Right renal pelvis (tissue), 4 donors: ENCODE measurements around the gene SNAPC4. TPM values are rescaled to one million over a fixed set of nuclear protein-coding genes. Genes with fewer than 3 reads are reported as not detected.
"Not testable (repeated sequence)": the region's sequence is repeated elsewhere in the genome, so short reads cannot be mapped to it uniquely, and the experiment has no call there.

Experiments
- DNase-seq, 4 donors: peaks; one replicate each; pipeline ENCODE4 v3.0.0-alpha.2; 2013; ENCODE audit warnings: low read depth in 4 of 4, low spot score in 3 of 4, missing footprints in 1 of 4
- polyA plus RNA-seq, 4 donors: library from polyadenylated mRNA; unstranded; fragments of 120-200 nt; gene quantifications; one replicate each; pipeline ENCODE4 v1.2.1, GENCODE V29; 2013; ENCODE audit not compliant: insufficient read length in 4 of 4

Gene SNAPC4
- polyA plus RNA-seq, 4 donors = 10.6 to 12.9 (median 10.8) TPM

GRCh38 chr9:136412962-136413361, 13.0 kb upstream of the SNAPC4 start:
- DNase-seq = no peak

- no peak for DNase-seq
These were observed 11.4 kb upstream of the SNAPC4 start for GRCh38 chr9:136411378-136411777.

GRCh38 chr9:136410500-136411287, 10.7 kb upstream of the SNAPC4 start, which contains the start of the genes ENTR1 and PMPCA:
Gene ENTR1 (minus strand): TSS chr9:136410614. CDS start chr9:136410397, 217 bp downstream.
Gene PMPCA (plus strand): TSS chr9:136410658. CDS start chr9:136410669, 11 bp downstream.
- peak; percentile 72 to 82 (median 79) for DNase-seq

- no peak for DNase-seq
These were observed 9.8 kb upstream of the SNAPC4 start for GRCh38 chr9:136409557-136410455.

- DNase-seq = no peak
These were observed 7.9 kb upstream of the SNAPC4 start for GRCh38 chr9:136407911-136408310.

GRCh38 chr9:136407061-136407460, 7.1 kb upstream of the SNAPC4 start:
- DNase-seq = not testable (repeated sequence)

GRCh38 chr9:136405904-136406303, 5.9 kb upstream of the SNAPC4 start:
- not testable (repeated sequence) for DNase-seq

- no peak for DNase-seq
These were observed 5.5 kb upstream of the SNAPC4 start for GRCh38 chr9:136405481-136405880.

GRCh38 chr9:136404801-136405136, 4.8 kb upstream of the SNAPC4 start:
- DNase-seq = no peak

GRCh38 chr9:136403915-136404800, 4.2 kb upstream of the SNAPC4 start:
- DNase-seq = no peak

- DNase-seq = no peak
These were observed 3.6 kb upstream of the SNAPC4 start for GRCh38 chr9:136403538-136403914.

GRCh38 chr9:136402067-136402466, 2.1 kb upstream of the SNAPC4 start:
- DNase-seq = no peak

- DNase-seq = no peak
These were observed 1.4 kb upstream of the SNAPC4 start for GRCh38 chr9:136401173-136401922.

- DNase-seq = no peak
These were observed 563 bp downstream of the SNAPC4 start for GRCh38 chr9:136399176-136400037.

GRCh38 chr9:136398286-136398685, 1.7 kb downstream of the SNAPC4 start:
- DNase-seq = no peak

GRCh38 chr9:136397643-136398042, 2.3 kb downstream of the SNAPC4 start:
- DNase-seq = no peak

- DNase-seq = no peak
These were observed 3.8 kb downstream of the SNAPC4 start for GRCh38 chr9:136396219-136396515.

GRCh38 chr9:136395345-136396218, 4.4 kb downstream of the SNAPC4 start:
- DNase-seq = no peak
